HepG2 (cell line): ENCODE measurements around the gene DRAP1. TPM values are rescaled to one million over a fixed set of nuclear protein-coding genes. Genes with fewer than 3 reads are reported as not detected.

Source experiments
- EHMT2 ChIP-seq: fragments of 200-600 bp; sonication (generic); IDR thresholded peaks from 2 replicates; pipeline ENCODE4 v1.7.0; 2017; ENCODE audit warnings: antibody characterized with exemption, low read depth, low read length, borderline replicate concordance
- FOSL1 ChIP-seq: sonication (generic); formaldehyde crosslinking; IDR thresholded peaks from 2 replicates; pipeline ENCODE4 v1.9.0; 2021; ENCODE audit warnings: missing genetic modification reagents, borderline replicate concordance
- NCOA2 ChIP-seq: sonication (generic); formaldehyde crosslinking; IDR thresholded peaks from 2 replicates; pipeline ENCODE4 v1.8.0; 2022; ENCODE audit warnings: inconsistent platforms
- SIX1 ChIP-seq: sonication (generic); formaldehyde crosslinking; IDR thresholded peaks from 2 replicates; pipeline ENCODE4 v1.4.0; 2020; ENCODE audit warnings: missing genetic modification reagents, borderline replicate concordance
- THAP11 ChIP-seq: IDR thresholded peaks from 2 replicates; pipeline ENCODE4 v1.6.1; 2016; ENCODE audit warnings: missing biosample characterization, missing genetic modification reagents
- ZBTB7B ChIP-seq: sonication (generic); formaldehyde crosslinking; IDR thresholded peaks from 2 replicates; pipeline ENCODE4 v1.4.0; 2020; ENCODE audit warnings: missing genetic modification reagents
- ZNF124 ChIP-seq: sonication (generic); formaldehyde crosslinking; IDR thresholded peaks from 2 replicates; pipeline ENCODE4 v1.4.0; 2020; ENCODE audit warnings: missing genetic modification reagents
- ZNF703 ChIP-seq: sonication (generic); formaldehyde crosslinking; IDR thresholded peaks from 2 replicates; pipeline ENCODE4 v1.5.1; 2020; ENCODE audit warnings: missing genetic modification reagents, mild to moderate bottlenecking, moderate library complexity, borderline replicate concordance
- ZSCAN20 ChIP-seq: sonication (generic); formaldehyde crosslinking; IDR thresholded peaks from 2 replicates; pipeline ENCODE4 v1.4.0; 2020; ENCODE audit warnings: missing genetic modification reagents, mild to moderate bottlenecking, borderline replicate concordance
- ZSCAN9 ChIP-seq: IDR thresholded peaks from 2 replicates; pipeline ENCODE4 v1.6.1; 2016; ENCODE audit warnings: borderline replicate concordance
- polyA plus RNA-seq, 8 experiments: library from polyadenylated mRNA; depleted of rRNA in 3 of 8; stranded (reverse) in 7 of 8; unstranded in 1 of 8; fragments of >200 nt; fragmentation: Illumina TruSeq in 4 of 8; extraction: Trizol in 4 of 8; gene quantifications; 2 replicates each; pipeline versions ENCODE4 v1.2.1 to v1.2.3, GENCODE V29; 2011 to 2016; ENCODE audit warnings: low read depth in 4 of 8, missing spikeins in 1 of 8, mixed read lengths in 1 of 8; ENCODE audit not compliant: insufficient read depth in 1 of 8
- total RNA-seq, 5 experiments: library from RNA; depleted of rRNA; stranded (reverse); fragments of >200 nt; fragmentation: Illumina TruSeq; extraction: Trizol; gene quantifications; 2 replicates each; pipeline ENCODE4 v1.2.3, GENCODE V29; 2016; ENCODE audit warnings: low read depth in 1 of 5
- TF ChIP-seq, protein P1 (sequence below): sonication (generic); formaldehyde crosslinking; IDR thresholded peaks from 2 replicates; pipeline ENCODE4 v1.8.1; 2023; ENCODE audit warnings: mild to moderate bottlenecking, moderate library complexity, missing genetic modification reagents
- TF ChIP-seq, protein P2 (sequence below): sonication (generic); formaldehyde crosslinking; IDR thresholded peaks from 2 replicates; pipeline ENCODE4 v1.5.1; 2020; ENCODE audit warnings: missing genetic modification reagents, mild to moderate bottlenecking, borderline replicate concordance
- TF ChIP-seq, protein P3 (sequence below): sonication (generic); formaldehyde crosslinking; IDR thresholded peaks from 2 replicates; pipeline ENCODE4 v1.5.0; 2020; ENCODE audit warnings: missing genetic modification reagents, mild to moderate bottlenecking, borderline replicate concordance
- TF ChIP-seq, protein P4 (sequence below): sonication (generic); formaldehyde crosslinking; IDR thresholded peaks from 2 replicates; pipeline ENCODE4 v1.4.0; 2020; ENCODE audit warnings: missing genetic modification reagents
- TF ChIP-seq, protein P5 (sequence below): sonication (generic); formaldehyde crosslinking; IDR thresholded peaks from 2 replicates; pipeline ENCODE4 v1.4.0; 2020; ENCODE audit warnings: missing genetic modification reagents, borderline replicate concordance
- TF ChIP-seq, protein P6 (sequence below): sonication (generic); formaldehyde crosslinking; IDR thresholded peaks from 2 replicates; pipeline ENCODE4 v1.9.0; 2021; ENCODE audit warnings: missing genetic modification reagents, borderline replicate concordance

Gene DRAP1
- total and polyA plus RNA-seq, 2 of the 13 experiments (the other 11 are each of a cell fraction or from before 2014, with no cell fraction given) = 46.8 to 52.3 TPM

DNA sequence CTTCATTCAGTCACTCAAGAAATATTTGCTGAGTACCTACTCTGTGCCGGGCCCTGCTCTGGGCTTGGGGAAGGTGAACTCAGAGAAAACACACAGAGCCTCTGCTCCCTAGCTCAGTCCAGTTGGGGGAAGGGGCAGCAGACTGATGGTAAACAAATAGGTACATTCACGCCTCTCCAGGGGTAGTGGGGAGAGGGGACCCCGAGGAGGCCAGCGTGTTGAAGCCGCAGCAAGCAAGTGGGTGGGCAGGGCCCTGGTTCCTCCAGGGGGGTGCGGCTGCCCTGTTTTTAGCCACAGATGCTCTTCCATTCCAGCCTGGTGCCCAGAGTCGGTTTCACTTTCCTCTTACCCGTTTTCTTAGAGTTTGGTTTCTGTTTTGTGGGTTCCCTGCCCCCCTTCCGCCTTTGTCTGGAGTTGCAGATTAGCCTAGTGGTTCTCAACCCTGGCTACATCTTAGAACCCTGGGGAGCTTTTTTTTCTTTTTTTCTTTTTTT is 8.7 kb downstream of the DRAP1 start (continued):
- TF ChIP-seq, protein P1, sequence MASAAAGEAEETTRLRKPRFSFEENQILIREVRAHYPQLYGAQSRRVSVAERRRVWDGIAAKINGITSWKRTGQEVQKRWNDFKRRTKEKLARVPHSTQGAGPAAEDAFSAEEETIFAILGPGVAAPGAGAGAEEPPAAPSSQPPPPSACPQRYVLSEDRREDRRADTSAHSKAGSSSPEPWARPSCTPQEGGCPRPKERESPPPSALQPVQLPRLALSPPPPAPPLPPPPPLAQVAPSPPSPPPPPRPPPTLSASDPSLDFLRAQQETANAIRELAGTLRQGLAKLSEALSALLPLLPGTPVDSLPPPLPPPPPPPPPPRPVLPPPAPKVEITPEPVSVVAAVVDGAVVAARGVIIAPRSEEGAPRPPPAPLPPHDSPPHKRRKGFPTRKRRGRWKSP (CRISPR knock-in tag) = no peak
- TF ChIP-seq, protein P2, sequence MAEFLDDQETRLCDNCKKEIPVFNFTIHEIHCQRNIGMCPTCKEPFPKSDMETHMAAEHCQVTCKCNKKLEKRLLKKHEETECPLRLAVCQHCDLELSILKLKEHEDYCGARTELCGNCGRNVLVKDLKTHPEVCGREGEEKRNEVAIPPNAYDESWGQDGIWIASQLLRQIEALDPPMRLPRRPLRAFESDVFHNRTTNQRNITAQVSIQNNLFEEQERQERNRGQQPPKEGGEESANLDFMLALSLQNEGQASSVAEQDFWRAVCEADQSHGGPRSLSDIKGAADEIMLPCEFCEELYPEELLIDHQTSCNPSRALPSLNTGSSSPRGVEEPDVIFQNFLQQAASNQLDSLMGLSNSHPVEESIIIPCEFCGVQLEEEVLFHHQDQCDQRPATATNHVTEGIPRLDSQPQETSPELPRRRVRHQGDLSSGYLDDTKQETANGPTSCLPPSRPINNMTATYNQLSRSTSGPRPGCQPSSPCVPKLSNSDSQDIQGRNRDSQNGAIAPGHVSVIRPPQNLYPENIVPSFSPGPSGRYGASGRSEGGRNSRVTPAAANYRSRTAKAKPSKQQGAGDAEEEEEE = no peak
- TF ChIP-seq EHMT2 (no peak), ZNF703 (CRISPR knock-in tag) (no peak), SIX1 (CRISPR knock-in tag) (no peak), FOSL1 (CRISPR knock-in tag) (no peak), NCOA2 (CRISPR knock-in tag) (no peak), THAP11 (no peak), ZSCAN9 (CRISPR knock-in tag) (no peak), ZBTB7B (0 out of 2 replicates have a peak, but pooled peaks have one; percentile 26), ZSCAN20 (CRISPR knock-in tag) (no peak), ZNF124 (CRISPR knock-in tag) (no peak)
- TF ChIP-seq, protein P3, sequence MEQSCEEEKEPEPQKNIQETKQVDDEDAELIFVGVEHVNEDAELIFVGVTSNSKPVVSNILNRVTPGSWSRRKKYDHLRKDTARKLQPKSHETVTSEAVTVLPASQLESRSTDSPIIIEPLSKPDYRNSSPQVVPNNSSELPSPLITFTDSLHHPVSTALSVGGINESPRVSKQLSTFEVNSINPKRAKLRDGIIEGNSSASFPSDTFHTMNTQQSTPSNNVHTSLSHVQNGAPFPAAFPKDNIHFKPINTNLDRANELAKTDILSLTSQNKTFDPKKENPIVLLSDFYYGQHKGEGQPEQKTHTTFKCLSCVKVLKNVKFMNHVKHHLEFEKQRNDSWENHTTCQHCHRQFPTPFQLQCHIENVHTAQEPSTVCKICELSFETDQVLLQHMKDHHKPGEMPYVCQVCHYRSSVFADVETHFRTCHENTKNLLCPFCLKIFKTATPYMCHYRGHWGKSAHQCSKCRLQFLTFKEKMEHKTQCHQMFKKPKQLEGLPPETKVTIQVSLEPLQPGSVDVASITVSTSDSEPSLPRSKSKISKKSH (CRISPR knock-in tag) = no peak
- TF ChIP-seq, protein P4, sequence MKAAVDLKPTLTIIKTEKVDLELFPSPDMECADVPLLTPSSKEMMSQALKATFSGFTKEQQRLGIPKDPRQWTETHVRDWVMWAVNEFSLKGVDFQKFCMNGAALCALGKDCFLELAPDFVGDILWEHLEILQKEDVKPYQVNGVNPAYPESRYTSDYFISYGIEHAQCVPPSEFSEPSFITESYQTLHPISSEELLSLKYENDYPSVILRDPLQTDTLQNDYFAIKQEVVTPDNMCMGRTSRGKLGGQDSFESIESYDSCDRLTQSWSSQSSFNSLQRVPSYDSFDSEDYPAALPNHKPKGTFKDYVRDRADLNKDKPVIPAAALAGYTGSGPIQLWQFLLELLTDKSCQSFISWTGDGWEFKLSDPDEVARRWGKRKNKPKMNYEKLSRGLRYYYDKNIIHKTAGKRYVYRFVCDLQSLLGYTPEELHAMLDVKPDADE (CRISPR knock-in tag) = no peak
- TF ChIP-seq, protein P5, sequence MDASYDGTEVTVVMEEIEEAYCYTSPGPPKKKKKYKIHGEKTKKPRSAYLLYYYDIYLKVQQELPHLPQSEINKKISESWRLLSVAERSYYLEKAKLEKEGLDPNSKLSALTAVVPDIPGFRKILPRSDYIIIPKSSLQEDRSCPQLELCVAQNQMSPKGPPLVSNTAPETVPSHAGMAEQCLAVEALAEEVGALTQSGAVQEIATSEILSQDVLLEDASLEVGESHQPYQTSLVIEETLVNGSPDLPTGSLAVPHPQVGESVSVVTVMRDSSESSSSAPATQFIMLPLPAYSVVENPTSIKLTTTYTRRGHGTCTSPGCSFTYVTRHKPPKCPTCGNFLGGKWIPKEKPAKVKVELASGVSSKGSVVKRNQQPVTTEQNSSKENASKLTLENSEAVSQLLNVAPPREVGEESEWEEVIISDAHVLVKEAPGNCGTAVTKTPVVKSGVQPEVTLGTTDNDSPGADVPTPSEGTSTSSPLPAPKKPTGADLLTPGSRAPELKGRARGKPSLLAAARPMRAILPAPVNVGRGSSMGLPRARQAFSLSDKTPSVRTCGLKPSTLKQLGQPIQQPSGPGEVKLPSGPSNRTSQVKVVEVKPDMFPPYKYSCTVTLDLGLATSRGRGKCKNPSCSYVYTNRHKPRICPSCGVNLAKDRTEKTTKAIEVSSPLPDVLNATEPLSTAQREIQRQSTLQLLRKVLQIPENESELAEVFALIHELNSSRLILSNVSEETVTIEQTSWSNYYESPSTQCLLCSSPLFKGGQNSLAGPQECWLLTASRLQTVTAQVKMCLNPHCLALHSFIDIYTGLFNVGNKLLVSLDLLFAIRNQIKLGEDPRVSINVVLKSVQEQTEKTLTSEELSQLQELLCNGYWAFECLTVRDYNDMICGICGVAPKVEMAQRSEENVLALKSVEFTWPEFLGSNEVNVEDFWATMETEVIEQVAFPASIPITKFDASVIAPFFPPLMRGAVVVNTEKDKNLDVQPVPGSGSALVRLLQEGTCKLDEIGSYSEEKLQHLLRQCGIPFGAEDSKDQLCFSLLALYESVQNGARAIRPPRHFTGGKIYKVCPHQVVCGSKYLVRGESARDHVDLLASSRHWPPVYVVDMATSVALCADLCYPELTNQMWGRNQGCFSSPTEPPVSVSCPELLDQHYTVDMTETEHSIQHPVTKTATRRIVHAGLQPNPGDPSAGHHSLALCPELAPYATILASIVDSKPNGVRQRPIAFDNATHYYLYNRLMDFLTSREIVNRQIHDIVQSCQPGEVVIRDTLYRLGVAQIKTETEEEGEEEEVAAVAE = no peak
- TF ChIP-seq, protein P6, sequence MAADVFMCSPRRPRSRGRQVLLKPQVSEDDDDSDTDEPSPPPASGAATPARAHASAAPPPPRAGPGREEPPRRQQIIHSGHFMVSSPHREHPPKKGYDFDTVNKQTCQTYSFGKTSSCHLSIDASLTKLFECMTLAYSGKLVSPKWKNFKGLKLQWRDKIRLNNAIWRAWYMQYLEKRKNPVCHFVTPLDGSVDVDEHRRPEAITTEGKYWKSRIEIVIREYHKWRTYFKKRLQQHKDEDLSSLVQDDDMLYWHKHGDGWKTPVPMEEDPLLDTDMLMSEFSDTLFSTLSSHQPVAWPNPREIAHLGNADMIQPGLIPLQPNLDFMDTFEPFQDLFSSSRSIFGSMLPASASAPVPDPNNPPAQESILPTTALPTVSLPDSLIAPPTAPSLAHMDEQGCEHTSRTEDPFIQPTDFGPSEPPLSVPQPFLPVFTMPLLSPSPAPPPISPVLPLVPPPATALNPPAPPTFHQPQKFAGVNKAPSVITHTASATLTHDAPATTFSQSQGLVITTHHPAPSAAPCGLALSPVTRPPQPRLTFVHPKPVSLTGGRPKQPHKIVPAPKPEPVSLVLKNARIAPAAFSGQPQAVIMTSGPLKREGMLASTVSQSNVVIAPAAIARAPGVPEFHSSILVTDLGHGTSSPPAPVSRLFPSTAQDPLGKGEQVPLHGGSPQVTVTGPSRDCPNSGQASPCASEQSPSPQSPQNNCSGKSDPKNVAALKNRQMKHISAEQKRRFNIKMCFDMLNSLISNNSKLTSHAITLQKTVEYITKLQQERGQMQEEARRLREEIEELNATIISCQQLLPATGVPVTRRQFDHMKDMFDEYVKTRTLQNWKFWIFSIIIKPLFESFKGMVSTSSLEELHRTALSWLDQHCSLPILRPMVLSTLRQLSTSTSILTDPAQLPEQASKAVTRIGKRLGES (CRISPR knock-in tag) = no peak
